Activated T-cell treated with anti-CD3 and anti-CD28 coated beads for 4 hours (primary cell): ENCODE data around the gene PCBP3.

Experiments used
- DNase-seq: peaks from one replicate; pipeline ENCODE4 v3.0.0-alpha.2; 2020

The PCBP3 gene

DNA sequence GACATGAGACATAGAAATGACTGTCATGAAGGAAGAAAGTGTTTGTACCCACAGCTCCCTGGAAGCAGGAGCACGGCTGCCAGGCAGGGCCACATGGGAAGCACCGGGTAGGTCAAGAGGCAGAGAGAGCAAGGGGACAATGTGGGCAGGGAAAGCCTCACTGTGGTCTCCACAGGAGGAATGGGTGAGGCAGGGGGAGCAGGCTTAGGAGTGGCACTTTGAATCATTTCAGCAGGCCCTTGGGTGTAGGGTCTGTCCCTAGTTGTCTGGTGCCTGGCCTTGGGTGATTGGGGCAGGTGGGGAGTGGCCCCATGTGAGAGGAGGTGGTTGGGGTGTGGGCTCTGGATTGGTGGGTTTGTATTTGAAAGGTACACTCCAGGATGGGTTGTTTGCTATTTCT lies 83.9 kb downstream of the PCBP3 start:
- DNase-seq = no peak

DNA sequence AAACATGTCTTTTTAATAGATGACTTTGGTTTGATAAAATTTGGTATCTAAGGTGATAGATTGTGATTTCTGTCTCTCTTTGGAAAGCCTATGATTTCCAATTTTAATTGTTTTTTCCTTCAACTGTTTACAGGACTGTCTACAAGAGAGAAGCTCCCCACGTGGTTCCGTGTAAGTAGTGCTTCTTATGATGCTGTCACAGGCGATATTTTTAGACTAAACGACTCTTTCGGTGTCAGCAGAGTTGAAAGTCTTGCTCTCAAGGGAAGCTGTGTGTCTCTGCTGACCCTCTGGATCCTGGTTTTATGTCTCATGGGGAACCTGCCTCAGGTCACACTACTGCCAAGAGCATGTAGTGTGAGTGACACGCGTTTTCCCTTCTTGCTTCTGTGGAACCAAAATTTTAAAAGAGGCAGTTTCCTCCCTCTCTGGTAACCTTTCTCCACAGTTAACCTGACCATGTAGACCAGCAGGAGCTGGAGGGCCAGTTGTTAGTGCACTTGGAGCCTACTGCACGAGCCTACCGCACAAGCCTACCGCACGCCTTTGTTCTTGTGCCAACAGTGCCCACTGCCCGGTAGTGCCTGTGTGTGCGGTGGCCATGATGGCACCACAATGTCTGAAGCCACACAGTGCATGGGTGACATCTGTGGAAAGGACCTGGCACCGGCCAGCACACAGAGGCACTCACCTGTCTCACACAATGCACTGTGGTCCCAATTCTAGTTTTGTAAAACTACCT lies 91.9 kb downstream of the PCBP3 start:
- DNase-seq = no peak

DNA sequence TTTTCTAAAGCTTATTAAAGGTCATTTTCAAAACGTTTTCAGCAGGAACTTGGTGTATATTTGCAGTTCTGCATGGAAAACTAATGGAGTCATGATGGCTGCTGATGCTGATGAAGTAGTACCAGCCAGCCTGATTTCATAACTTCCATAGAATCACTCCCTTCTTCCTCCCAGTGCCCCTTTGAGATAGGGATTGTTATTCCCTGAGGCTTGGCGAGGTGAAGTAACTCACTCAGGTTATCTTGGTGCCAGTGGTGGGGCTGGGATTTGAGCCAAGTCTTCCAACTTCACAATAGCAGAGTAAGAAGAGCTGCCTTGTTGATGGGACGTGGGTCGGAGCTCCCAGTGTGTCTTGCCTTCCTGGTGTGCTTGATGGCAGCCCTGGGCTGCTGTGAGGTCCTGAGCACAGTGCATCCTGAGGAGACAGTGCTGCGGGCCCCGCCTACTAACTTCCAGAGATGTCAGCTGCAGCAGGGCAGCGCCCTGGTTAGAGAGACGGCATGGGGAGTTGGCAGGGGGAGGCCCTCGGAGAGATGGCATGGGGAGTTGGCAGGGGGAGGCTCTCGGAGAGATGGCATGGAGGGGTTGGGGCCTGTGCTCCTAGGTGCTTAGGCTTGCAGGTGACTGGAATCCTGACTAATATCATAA lies 92.6 kb downstream of the PCBP3 start:
- DNase-seq = no peak

DNA sequence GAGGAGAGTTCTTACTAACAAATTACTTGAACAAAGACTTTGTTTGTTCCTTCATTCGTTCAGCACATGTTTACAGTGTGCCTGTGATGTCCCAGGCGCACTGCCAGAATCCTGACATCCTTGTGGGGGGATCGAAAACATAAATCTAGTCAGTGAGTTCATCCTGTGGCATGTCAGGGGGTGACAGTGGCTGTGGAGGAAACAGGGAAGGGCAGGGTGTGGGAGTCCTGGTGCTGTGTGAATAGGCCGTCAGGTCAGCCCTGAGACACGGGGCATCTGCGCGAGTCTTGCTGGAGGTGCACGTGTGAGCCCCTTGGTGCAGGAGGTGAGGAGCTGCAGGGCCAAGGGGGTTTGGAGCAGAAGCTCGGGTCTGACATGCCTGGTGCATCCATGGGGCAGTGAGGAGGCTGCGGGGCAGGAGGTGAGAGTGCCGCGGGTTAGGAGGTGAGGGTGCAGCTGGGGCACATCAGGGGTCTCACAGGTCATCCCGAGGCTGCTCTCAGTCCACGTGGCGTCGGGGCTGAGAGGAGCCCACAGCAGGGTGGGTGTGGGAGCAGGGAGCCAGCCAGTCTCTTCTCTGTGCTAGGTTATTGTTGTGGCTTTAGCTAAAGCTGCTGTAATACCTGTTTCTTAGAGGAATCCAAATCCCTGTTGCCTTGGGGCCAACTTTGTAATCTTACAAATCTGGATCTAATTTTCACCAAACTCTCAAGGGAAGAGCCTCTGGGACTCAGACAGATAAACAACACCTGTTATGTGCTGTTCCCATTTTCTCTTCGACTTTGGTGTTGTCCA lies 93.4 kb downstream of the PCBP3 start:
- no peak for DNase-seq

DNA sequence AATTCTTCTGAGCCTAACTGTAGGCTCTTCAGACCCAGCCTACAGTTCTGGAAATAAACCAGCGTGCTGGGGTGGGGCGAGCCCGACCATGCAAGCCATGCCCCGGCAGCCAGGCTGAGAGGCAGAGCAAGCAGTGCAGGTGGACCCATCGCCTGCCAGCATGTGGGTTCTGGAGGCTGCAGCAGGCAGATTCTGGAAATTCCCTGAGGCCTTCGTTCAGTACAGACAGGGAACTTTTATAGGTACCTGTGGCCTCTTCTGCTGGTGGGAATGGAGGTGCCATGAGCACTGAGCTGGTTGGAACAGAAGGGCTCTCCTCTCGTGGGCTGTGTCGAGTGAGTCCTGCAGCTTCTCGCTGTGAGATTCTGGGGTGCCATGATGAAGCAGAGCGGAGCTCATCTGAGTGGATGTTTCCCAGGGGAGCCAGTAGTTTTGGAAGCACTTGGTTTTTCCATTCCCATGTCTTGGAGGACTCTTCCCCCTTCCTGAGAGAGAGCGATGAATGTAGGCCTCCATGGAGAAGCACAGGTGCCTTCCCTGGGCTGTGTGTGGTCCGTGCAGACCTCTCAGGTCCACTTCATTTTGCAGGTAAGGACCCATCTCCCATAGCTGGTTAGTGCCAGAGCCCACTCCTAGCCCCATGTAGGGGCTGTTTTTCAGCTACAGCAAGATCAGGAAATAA lies 94.1 kb downstream of the PCBP3 start:
- no peak for DNase-seq

DNA sequence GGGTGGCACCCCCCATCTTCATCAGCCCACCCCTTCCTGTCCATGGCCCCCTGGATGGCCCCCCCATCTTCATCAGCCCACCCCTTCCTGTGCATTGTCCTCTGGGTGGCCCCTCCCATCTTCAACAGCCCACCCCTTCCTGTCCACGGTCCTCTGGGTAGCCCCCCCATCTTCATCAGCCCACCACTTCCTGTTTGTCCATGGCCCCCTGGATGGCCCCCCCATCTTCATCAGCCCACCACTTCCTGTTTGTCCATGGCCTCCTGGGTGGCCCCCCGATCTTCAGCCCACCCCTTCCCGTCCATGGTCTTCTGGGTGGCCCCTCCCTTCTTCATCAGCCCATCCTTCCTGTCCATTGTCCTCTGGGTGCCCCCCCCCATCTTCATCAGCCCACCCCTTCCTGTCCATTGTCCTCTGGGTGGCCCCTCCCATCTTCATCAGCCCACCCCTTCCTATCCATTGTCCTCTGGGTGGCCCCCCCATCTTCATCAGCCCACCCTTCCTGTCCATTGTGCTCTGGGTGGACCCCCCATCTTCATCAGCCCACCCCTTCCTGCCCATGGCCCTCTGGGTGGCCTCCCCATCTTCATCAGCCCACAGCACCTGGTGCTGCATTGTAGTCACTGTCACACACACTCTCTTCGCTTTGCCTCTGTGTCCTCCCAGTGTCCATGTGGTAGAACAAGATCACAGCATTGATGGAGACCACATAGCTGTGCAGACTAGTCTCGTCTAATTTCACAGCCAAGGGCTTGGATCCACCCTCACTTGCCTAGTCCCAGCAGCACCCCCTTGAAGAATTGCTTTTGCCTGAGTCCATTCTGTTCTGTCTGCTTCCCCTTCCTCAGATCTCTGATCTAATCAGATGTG lies 95.9 kb downstream of the PCBP3 start:
- DNase-seq = no peak

DNA sequence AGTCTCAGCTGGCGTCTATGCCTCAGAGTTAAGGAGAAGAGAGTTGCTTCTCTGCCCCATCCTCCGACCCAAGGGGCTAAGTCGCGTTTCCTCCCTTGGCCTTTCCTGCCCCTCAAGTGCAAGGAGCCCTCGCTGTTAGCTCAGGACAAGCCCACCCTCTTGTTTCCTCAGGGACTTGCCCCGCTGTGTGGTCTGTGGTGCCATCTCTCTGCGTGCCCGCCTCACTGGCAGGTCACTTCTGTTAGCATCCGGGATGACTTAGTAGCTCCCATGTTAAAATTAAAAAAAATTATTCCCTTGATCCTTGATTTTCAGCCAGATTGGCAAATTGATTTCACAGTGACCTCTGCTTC lies 96.5 kb downstream of the PCBP3 start:
- no peak for DNase-seq

DNA sequence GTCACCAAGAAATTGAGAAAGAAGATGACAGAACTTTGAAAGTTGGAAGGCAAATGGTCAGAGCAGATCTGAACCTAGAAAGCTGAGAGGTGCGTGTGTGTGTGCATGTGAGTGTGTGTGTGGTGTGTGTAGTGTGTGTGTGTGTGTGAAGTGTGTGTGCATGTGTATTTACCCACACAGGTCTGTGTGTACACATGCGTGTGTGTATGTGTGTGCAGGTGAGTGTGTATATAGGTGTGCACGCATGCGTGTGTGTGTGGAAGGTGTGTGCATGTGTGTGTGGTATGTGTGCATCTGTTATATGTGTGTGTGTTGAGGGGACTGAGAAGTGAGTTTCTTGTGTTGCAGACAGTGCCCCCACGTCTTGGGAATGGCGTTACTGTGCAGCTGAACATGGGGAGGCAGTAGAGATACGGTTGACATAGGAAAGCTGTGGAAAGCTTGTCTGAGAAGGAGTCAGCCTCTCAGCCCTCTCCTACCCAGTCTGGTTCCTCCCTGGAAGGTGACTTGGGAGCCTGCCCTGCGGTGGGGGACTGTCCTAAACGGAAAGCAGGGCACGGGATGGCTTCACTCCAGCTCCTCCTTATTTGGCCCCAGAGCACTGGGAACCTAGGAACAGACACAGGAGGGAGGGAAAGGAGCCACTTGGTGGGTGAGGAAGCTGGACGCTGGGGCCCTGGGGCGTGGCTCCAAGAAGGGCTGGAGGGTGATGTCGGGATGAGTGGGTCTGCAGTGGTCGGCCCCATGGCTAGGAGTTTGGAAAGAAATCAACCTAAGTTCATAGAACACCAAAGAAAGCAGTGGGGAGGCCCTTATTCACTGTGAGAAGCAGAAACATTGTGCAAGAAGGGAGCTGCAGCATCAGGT lies 97.2 kb downstream of the PCBP3 start:
- no peak for DNase-seq

DNA sequence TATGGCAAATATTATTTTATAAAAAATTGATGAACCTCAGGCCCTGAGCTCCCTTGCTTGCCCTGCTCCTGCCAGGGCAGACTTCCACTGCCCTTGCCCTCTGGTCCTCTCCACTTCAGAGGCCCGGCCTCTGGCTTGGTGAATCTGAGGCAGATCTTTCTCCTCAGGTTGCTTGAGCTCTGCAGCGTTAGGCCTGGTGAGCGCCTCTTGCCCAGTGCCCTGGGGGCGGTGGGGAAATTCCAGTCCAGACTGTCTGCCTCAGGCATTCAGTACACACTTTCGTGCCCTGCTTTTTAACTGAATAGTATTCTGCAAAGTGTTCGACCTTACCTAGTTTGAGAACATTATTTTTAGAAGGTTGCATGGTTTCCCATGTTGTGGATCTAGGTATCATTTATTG lies 98.2 kb downstream of the PCBP3 start:
- no peak for DNase-seq

DNA sequence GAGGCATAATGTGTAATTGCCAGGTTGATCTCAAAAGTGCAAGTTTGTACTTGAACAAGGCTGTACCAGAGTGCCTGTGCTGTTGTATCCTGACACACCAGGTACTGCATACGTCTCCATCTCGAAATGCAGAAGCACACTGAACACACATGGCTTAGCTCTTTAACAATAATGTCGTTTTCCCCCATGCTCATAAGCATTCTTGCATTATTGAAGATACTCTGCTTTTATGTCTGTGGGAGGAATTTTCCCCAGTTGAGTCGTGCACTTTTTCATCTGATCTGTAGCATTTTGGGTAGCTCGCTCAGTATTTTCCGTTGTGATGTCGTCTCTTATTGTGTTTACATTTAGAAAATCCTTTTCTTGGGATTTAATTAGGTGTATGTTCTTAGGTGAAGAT lies 98.7 kb downstream of the PCBP3 start:
- DNase-seq = no peak

DNA sequence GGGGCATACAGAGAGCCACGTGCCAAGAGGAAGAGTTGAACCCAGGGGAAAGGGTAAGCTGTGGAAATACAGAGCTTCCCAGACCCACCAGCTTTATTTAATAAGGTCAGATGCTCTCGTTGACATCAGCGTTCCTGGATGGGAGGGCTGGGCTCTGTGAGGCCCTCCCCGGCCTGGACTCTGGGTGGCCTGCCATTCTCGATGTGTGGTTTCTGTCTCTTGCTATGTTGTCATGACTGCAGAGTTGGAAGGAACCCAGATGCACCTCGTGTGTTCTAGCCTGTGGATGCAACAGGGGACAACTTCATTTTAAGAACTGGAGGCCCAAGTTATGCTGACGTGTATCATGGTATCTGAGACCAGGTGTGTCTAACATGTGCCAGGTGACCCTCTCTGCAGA lies 101.7 kb downstream of the PCBP3 start:
- DNase-seq = no peak

DNA sequence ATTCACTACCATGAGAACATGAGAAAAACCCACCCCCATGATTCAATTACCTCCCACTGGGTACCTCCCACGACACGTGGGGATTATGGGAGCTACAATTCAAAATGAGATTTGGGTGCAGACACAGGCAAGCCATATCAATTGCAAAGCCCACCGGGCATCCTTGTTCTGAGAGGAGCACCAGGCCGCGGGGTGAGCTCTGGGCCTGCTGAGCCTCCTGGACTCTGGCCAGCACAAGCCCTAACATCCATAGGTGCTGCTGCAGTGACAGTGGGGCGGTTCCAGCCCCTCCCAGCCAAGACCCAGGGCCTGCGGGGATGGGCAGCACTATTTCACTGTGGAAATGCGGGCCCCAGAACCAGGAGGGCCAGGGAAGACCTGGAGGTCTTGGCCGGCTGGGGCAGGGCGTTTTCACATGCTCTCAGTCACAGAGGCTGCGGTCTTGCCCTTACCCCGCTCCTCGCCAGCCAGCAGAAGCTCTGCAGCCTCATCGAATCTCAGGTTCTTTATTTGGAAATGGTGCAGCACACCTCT lies 103.8 kb downstream of the PCBP3 start:
- DNase-seq = no peak

DNA sequence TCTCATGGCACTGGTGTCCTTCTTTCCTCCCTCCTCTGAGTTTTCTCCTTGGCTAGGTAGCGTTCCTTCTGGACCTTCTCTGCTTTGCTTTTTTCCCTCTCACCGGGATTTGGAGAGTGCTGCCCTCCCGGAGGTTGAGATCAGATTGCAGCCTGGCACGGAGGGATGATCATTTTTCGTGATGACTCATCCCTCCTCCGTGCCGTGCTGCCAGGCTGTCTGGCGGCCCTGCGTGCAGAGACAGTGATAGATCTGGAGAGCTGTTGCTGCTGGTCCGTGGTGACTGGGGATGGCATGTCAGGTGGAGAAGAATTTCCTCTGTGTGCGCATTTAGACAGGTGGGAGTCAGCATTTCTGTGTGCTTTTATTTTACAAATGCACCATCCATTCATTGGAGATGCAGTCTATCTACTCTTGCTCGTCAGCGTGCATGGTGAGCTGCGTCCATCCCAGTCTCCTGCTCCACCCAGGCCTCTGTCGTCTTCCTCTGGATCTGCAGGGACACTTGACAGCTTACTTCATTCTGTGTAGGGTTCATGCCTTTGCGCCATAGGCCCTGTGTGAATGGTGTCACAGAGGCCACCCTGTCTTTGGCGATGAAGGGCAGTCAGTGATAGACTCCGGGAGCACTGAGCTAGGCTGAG lies 104.4 kb downstream of the PCBP3 start:
- no peak for DNase-seq

DNA sequence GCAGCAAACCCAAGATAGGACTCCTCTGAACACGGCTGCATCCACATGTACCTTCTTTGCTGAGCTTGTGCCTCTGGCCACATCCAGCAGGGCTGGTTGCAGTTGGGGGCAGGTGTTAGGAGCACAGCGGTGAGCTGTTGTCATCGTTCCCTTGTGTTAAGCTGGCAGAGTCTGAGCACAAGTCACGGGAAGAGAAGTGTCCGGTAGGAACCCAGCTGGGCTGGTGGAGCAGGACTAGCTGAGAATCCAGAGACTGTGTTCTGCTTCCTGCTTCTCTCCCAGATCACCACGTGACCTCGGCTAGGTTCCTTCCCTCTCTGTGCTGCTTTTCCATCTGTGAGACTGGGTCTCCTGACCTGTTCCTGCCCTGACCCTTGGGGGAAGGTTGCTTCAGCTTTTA lies 105.1 kb downstream of the PCBP3 start:
- DNase-seq = no peak

DNA sequence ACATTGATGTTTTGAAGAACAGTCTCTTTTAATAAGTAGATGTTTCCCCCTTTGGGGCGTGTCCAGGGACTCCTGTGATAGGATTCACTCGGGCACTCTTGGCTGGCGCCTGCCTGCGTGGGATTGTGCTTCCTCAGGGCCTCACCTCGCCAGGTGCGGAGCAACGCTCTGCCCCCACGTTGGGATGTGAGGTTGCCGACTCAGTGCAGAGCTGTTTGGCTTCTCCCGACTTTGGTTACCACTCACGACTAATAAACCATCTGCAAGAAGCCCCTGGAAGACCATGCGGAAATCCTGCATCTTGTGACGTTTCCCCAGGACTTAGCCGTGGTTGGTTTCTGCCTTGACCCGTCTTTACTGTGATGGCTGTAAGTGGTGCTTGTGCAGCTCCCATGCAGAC lies 106.4 kb downstream of the PCBP3 start:
- no peak for DNase-seq

DNA sequence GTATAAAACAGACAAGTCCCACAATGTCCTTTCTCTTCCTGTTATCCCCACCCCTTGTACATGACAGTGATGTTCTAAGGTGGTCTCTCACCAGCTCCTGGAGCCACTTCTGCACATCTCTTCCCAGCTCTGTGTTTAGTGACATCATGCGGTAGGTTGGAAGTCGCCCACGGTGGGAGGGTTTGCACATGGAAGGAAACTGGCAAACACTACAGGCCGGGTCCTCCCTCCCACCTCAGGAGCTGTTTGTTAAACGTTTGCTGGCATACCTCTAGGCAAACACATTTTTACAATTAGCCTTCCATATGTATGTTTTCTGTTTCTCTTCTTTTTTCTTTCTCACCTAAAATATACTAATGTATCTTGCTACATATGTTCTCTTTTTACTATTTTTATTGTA lies 107.4 kb downstream of the PCBP3 start:
- no peak for DNase-seq

DNA sequence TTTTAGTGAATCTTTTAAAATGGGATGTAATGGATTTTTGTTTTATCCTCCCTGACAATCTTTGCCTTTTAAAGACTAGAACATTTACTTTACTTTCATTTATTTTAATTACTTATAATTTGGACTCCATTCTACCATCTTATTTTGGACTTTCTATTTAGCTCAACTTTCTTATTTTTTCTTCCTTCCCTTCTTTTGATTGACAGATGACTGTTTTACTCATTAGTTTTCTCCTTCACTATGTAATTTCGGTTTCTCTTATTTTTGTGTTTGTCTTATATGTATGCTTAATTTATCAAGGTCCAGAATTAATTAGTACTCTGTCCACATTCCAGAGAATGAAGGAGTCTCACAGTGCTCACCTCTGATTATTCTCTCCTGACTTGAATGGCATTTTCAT lies 109.9 kb downstream of the PCBP3 start:
- DNase-seq = no peak

DNA sequence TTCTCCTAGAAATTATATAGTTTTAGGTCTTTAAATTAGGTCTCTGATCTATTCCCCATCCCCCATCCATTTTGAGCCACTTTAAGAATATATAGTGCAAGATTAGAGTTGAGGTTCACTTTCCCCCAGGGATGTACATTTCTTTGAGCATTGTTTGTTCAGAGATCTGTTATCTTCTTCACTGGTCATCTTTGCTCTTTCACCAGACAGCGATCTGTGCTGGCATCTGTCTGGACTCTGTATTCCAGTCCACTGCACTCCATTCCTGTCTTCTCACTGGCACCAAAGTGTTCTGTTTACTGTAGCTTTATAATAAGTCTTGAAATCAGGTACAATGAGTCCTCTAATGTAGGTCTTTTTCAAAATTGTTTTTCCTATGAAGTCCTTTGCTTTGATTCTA lies 112.5 kb downstream of the PCBP3 start:
- DNase-seq = no peak

DNA sequence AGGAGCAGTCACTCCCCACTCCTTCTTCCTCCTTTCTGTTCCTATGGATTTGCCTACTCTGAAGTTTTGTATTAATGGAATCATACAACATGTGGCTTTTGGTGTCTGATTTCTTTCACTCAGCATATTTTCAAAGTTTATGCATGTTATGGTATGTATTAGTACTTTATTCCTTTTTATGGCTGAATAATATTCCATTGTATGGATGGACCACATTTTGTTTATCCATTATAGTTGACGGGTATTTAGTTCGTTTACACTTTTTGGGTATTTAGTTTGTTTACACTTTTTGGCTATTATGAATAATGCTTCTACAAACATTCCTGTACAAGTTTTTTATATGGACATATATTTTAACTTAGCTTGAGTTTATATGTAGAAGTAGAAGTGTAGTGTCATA lies 113.1 kb downstream of the PCBP3 start:
- DNase-seq = no peak

DNA sequence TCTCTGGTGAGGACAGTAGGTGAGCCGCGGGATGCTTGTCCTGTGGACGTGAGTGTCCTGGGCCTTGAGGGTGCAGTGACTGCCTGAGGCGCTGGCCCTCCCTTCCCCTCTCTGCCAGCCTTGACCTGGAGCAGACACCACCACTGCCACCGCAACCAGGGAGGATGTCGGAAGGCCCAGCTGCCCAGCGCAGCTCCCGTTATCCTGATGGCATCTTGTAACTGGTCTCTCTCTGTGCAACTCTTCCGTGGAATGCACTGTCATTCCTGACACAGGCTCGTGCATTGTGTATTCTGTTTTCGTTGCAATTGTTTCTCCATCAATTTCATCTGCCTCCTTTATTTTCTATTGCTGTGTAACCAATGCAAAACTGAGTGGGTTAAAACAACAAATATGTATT lies 118.2 kb downstream of the PCBP3 start:
- no peak for DNase-seq

DNA sequence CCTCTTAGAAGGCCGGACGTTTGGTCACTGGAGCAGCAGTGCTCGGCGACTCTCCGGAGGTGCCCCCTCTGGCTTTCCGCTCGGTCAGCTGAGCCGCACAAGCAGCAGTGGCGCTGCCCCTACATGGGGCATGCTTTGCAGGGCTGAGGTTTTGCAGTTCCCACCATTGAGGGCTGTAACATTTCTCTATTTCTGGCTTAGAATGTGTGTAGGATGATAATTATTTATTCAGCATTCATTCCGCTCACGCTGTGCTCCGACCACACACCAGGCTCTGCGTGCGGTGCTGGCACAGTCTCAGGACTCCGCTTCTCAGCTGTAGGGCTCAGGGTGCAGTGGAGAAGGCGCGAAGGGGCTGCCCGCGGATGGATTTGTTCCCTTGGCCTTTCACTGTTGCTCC lies 119.5 kb downstream of the PCBP3 start:
- no peak for DNase-seq
